KBM-7 (cell line): Measurements from ENCODE around the gene EMC8.
"Not testable (repeated sequence)": the region's sequence is repeated elsewhere in the genome, so short reads cannot be mapped to it uniquely, and the experiment has no call there.

ENCODE experiments used
- DNase-seq: peaks from one replicate; pipeline ENCODE4 v3.0.0-alpha.2; 2015
- in situ Hi-C: fragments of 300-500 bp; cut with MboI; formaldehyde crosslinking; loops from 2 replicates; pipeline ENCODE4 v1.14.3; 2020; ENCODE audit warnings: low sequenced_read_pairs, low pct_unique_long_range_greater_than_20kb, mixed read lengths

Gene EMC8

DNA sequence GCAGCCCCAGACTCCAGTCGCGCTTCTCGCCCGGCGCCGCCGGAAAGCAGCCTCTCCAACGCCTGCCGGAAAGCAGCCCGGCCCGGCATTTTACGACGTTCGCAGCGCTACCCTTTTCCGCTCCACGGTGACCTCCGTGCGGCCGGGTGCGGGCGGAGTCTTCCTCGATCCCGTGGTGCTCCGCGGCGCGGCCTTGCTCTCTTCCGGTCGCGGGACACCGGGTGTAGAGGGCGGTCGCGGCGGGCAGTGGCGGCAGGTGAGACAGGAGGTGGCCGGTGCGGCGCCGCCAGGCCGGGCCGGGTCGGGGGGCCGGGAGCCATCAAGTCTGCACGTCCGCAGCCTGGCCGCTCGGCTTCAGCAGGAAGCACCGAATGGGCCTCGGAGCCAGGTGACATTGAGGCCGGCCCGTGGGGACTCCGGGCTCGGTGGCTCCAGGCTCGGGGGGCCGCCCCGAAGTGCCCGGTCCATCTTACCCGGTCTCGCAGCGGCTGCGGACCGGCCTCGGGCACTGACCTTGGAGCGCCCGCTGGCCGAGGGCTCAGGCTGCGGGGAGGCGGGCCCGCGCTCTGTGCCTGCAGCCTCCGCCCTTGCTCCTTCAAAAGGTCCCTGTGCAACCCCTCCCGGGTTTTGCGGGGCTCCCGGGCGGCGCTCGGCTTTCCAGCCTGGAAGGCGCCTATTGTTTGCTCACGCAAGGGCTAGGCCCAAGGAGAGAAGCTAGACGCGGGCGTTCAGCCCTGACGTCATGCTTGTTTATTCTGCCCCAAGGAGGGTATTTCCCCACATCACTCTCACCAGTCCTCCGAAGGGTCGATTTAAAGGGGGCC, at the start of gene EMC8, which contains the start of gene COX4I1:
Gene EMC8, minus strand, starts transcription at position 48 of the 824 bp plus-strand sequence. CDS start 249 bp downstream, outside the sequence.
Gene COX4I1, plus strand, starts transcription at position 199 of the 824 bp plus-strand sequence. CDS start 1,511 bp downstream, outside the sequence.
- DNase-seq: peak; percentile 91
- in situ Hi-C loops: loop anchor here (25.0 kb wide), 1 partner anchor 713 kb away; the partner anchor contains the start of gene FOXF1

GRCh38 chr16:85848986-85849385, 49.6 kb upstream of the EMC8 start:
- in situ Hi-C loops: no loop called here
- no peak for DNase-seq

- in situ Hi-C loops: no loop called here
- no peak for DNase-seq
Observed at GRCh38 chr16:85847681-85848601, 48.6 kb upstream of the EMC8 start.

DNA sequence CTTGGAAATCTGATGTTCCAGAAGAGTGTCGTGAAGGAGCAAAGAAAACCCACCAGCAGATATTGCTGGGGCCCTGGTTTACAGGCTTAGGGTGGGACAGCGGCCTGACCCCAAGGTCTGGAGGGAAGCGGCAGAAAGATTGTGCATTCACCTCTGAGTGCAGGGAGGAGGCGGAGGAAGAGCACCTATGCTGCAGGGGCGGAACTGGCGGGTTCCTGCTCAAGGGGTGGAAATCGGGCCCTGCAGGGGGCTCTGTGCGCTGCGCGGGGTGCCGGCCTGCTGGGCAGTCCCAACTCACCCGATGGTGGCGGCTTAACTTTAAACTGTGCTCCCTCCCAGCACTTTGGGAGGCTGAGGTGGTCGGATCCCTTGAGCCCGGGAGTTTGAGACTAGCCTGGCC, 47.7 kb upstream of the EMC8 start:
- no peak for DNase-seq

GRCh38 chr16:85846461-85846860, 47.1 kb upstream of the EMC8 start:
- in situ Hi-C loops: no loop called here
- no peak for DNase-seq

More for the DNA sequence above, 47.7 kb upstream of the EMC8 start:
- in situ Hi-C loops: no loop called here

DNA sequence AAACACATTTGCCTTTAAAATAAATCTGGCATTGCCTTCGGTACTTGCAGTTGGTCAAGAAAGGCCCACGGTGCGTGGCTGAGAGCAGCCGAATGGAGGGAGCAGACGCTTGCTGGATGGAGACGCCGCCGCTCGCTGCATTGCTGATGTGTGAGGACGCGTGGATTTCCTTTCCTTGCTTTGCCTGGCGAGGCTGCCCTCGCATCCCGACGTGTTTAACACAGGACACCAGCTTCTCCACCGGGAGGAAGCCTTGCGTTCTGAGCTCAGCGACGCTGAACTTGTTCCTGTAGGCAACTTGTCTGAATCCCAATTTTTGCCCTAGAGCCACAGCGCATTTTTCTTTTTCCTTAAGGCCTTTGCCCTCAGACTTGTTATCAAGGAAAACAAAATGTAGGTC, 45.9 kb upstream of the EMC8 start:
- no peak for DNase-seq
- in situ Hi-C loops: no loop called here

DNA sequence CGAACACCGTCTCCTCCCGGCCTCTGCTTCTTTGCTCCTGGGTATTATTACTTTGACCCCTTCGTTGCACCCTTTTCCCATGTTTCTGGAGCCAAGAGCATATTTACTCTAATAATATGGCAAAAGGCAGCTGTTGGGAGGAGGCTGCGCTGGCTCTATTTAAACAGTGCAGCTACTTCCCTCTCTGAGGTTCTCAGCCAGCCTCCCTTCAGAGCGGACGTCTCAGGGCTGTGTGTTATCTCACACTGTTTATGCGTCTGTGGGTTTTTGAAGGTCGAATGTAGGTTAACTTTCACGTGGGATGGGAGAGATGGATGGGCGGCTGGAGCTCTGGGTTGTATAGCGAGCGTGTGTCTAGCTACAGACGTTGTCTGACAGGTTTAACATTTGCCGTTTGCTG, 45.4 kb upstream of the EMC8 start:
- no peak for DNase-seq
- in situ Hi-C loops: no loop called here

DNA sequence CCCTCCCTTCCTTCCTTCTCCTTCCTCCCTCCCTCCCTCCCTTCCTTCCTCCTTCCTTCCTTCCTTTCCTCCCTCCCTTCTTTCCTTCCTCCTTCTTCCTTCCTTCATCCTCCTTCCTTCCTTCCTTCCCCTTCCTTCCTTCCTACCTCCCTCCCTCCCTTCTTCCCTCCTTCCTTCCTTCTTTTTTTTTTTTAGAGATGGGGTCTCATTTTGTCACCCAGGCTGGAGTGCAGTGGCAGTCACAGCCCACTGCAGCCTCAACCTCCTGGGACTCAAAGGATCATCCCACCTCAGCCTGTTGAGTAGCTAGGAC, 44.8 kb upstream of the EMC8 start:
- in situ Hi-C loops: no loop called here
- no peak for DNase-seq

DNA sequence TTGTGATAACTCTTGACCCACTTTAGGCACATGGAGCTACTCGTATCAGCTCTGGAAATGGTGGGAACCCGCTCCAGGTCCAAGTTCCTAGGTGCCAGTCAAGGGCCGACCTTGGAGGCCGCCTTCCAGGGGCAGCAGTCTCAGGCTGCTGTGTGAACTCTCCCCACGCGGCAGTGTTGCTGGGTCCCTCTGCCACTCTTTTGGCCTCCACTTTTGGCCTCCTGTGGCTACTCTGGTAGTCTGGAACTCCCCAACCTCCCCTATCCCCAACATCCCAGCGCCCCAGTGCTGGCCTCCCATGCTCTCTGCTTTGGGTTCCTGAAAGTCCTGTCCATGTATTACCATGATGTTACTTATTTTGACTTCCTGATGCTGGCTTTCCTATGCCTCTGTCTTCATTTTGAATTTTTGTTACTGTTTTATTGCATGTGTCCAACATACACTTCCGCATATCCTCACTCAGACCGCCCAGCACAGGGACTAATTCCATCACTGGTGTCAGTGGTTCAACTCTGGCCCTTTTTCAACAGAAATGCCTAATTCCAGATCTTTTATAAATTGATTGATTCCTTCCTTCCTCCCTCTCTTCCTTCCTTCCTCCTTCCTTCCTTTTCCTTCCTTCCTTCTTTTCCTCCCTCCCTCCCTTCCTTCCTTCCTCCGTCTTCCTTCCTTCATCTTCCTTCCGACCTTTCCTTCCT, 44.3 kb upstream of the EMC8 start:
- no peak for DNase-seq
- in situ Hi-C loops: no loop called here

DNA sequence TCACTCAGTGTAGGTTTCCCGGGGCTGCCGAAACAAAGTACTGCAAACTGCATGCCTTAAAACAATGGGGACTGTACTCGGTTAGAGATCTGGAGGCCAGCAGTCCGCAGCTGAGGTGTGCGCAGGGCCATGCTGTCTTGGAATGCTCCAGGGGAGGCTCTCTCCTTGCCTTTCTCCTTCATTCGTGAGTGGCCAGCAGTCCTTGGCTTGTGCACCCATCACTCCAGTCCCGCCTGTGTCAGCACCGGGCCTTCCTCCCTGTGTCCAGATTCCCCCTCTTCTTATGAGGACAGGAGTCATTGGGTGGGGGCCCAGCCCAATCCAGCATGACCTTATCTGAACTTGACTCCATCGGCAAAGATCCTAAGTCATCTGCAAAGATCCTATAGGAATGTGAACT, 43.5 kb upstream of the EMC8 start:
- DNase-seq: no peak
- in situ Hi-C loops: no loop called here

GRCh38 chr16:85842435-85842834, 43.1 kb upstream of the EMC8 start:
- DNase-seq: no peak
- in situ Hi-C loops: no loop called here

DNA sequence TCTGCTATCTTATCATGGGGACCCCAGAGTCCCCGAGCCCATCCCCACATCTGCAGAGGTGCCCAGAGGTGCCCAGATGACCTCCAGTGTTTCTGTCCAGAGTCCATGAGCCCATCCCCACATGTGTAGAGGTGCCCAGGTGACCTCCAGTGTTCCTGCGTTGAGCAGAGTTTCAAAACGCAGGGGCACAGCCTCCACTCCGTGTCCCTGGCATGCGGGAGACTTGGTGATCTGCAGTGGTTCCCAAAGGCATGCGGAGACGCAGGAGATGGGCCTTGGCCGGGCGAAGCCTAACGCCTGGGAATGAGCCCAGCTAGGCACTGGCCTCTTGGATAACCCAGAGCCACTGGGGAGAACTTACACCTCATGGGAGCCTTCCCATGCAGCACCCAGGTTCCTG, 41.5 kb upstream of the EMC8 start:
- no peak for DNase-seq
- in situ Hi-C loops: no loop called here

DNA sequence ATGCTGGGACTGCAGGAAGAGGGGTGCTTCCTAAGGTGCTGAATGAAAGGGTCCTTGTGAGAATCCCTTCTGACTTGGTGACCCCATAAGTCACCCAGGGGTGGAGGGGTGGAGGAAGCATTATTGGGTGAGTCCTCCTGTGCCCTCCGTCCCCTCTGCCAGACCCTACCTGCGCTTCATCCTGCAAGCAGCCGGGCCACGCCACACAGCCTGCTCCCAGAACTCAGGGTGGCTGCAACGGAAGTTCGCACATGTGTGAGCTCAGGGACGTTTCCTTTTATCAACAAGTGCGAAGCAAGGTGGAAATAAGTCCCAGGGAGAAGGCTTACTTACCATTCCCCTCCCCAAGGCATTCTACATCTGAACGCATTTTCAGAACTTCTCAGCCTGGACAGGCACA, 41.1 kb upstream of the EMC8 start:
- in situ Hi-C loops: no loop called here

DNA sequence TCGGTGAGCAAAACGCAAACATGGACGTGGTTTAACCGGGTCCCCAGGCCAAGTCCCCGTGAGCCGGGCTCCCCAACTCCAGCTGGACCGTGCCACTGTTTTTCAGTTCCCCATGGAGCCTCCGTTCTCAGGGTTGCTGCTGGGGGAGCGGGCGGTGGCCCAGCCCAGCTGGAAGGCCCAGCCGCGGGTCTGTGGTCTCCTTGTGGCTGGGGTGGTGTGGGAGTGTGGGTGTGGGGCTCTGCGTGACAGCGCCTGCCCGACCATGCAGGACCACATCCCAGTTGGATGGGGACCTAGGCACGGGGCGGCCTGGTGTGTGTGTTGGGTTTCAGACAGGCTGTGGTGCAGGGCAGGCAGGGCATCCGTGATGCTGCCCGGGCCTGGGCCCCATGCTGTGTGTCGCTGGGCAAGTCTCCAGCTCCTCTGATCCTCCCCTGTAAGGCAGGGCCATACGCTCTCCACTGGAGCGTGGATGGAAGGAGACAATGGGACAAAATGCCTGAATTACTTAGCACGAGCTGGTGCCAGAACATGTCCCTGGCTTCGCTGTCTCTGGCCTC, 40.4 kb upstream of the EMC8 start:
- DNase-seq: no peak
- in situ Hi-C loops: no loop called here

More for the DNA sequence above, 41.1 kb upstream of the EMC8 start:
- DNase-seq: no peak

GRCh38 chr16:85838876-85839585, 39.7 kb upstream of the EMC8 start:
- in situ Hi-C loops: no loop called here
- no peak for DNase-seq

DNA sequence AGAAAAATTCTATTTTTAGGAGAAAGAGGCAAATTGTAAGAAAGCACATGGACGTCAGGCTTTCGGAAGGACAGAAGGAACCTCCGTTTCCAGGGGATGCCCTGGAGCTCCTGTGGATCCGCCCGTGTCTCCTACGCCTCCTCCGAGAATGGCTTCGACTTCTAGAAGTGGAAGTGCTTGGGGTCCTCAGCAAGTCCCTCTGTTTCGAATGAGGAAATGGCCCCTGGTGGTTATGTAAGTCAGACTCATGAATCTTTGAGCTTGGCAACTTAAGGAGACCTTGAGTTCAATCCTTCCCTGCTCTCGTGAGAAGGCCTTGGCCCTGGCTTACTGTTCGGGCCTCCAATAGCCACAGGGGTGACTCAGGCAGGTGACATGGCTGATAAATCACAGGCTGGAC, 39.0 kb upstream of the EMC8 start:
- no peak for DNase-seq
- in situ Hi-C loops: no loop called here

GRCh38 chr16:85837654-85838053, 38.3 kb upstream of the EMC8 start:
- in situ Hi-C loops, DNase-seq: not testable (repeated sequence)

DNA sequence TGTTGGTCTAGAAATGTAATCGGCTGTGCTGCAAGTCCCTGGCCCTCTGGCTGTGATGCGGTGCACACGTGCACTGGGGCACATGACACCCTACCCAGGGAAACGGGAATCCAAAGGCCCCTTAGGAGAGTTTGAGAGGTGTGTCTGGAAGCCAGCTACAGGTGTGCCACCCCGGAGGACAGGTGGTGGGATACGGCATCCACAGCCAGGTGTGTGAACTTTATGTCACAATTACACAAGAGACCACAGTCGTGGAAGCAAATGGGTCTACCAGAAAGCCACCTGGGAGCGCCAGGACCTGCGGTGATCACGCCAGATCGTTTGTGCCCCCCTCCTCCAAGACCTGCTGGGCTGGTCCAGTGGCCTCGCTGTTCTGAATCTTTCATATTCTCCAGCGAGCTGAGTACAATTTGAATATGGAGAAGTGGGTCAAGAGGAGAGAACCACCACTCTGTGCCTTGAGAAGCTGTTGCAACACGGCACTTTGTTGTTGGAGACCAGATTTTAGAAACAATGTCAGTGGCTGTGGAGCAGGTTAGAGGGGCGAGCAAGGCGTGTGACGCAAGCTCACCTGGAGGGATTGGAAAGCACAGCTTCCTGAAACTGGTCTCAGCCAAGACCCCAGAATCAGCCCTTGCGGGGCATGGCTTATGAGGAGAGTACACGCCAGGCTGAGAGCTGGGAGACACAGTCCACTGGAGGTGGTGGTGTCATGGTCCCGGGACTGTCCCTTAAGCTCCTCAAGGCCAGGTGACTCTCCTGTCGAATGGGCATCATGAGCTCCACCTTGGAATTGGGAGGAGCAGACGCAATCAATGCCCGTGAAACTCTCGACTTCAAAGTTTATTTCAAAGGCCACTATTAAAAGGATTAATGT, 37.6 kb upstream of the EMC8 start:
- DNase-seq: no peak
- in situ Hi-C loops: no loop called here
